Adrenal gland (tissue), 12 donors: Measurements from ENCODE around the gene HMCN2. TPM values are rescaled to one million over a fixed set of nuclear protein-coding genes. Genes with fewer than 3 reads are reported as not detected.

ENCODE experiments used
- DNase-seq, 7 donors: peaks; one replicate each; pipeline ENCODE4 v3.0.0-alpha.2; 2019 to 2020
- H3K27ac ChIP-seq, 5 donors: fragments of 200-600 bp; sonication (generic) in 4 of 5; 1 replicate in 3 of 5; 2 replicates in 2 of 5; pipeline versions ENCODE4 v1.5.1 to v1.8.0; 2016 to 2020; ENCODE audit warnings: mild to moderate bottlenecking in 1 of 5
- H3K27me3 ChIP-seq: fragments of 200-600 bp; 2 replicates; pipeline ENCODE4 v1.8.0; 2021
- H3K36me3 ChIP-seq, 2 donors: fragments of 200-600 bp; replicated peaks in 1 of 2; 1 replicate in 1 of 2; 2 replicates in 1 of 2; pipeline versions ENCODE4 v1.5.1 to v1.8.0; 2018 to 2022
- H3K4me1 ChIP-seq, 2 donors: fragments of 200-600 bp; replicated peaks in 1 of 2; 1 replicate in 1 of 2; 2 replicates in 1 of 2; pipeline versions ENCODE4 v1.5.1 to v1.8.0; 2018 to 2021
- H3K4me3 ChIP-seq, 4 donors: fragments of 200-600 bp; sonication (generic) in 3 of 4; one replicate each; pipeline ENCODE4 v1.5.1; 2016 to 2018
- H3K9me3 ChIP-seq, 3 donors: fragments of 200-600 bp; sonication (generic) in 1 of 3; replicated peaks in 1 of 3; 1 replicate in 2 of 3; 2 replicates in 1 of 3; pipeline versions ENCODE4 v1.5.1 to v1.8.0; 2016 to 2021
- POLR2A ChIP-seq, 2 donors: fragments of 450-650 bp; IDR thresholded peaks; one replicate each; pipeline ENCODE4 v1.6.1; 2017; ENCODE audit warnings: antibody characterized with exemption in 2 of 2, mild to moderate bottlenecking in 2 of 2, moderate library complexity in 1 of 2
- WGBS, 4 donors: extraction: QIAGEN DNeasy Blood & Tissue Kit in 2 of 4; methylation state at CpG; one replicate each; pipeline versions ENCODE4 v1.1.5 to v1.1.7; 2013 to 2017; 5-methylcytosine and 5-hydroxymethylcytosine counted together
- intact Hi-C, 2 donors: fragments of 100-400 bp; cut with DNase I; formaldehyde crosslinking; loops; one replicate each; pipeline versions ENCODE4 v1.14.1 to v1.15.0; 2022 to 2023
- polyA plus RNA-seq, 3 donors: library from polyadenylated mRNA; stranded (reverse); fragments of 200-250 nt in 2 of 3; fragments of 350-450 nt in 1 of 3; fragmentation: Illumina TruSeq in 1 of 3; extraction: RNeasy Lipid Tissue Mini Kit (QIAGEN cat#74804) in 1 of 3; gene quantifications; one replicate each; pipeline ENCODE4 v1.2.3, GENCODE V29; 2013 to 2014
- total RNA-seq, 9 donors: library from RNA; depleted of rRNA in 4 of 9; stranded (reverse); fragments of >200 nt in 4 of 9; fragments of 120-200 nt in 1 of 9; fragmentation: NEBNext Ultra II Directional in 1 of 9; extraction: Animal tissue kit (Norgen Biotek cat#: 25700) in 1 of 9; gene quantifications; one replicate each; pipeline versions ENCODE4 v1.1.0 to v1.2.4, GENCODE V29; 2013 to 2023
- TF ChIP-seq, protein P1 (sequence below), 6 experiments: fragments of 450-650 bp in 4 of 6; fragments of 200-600 bp in 2 of 6; sonication (generic) in 1 of 6; IDR thresholded peaks; 1 replicate in 5 of 6; 2 replicates in 1 of 6; pipeline versions ENCODE4 v1.5.1 to v1.8.0; 2016 to 2021; ENCODE audit warnings: antibody characterized with exemption in 6 of 6, mild to moderate bottlenecking in 2 of 6, moderate library complexity in 1 of 6
- donor health status: healthy with polysubstance abuse.
- donor health status: Bipolar disorder and iron deficiency.
- donor health status: DM: yes; HTN: yes; CAD: no.
- donor health status: DM: no; HTN: no; CAD: no.
- donor health status: DM: no; HTN: no; CAD: no.
- donor health status: DM: yes; HTN: yes; CAD: no.

The HMCN2 gene
- total and polyA plus RNA-seq, 12 donors: 0.05 to 25.8 (median 0.42) TPM; not detected in 1

DNA sequence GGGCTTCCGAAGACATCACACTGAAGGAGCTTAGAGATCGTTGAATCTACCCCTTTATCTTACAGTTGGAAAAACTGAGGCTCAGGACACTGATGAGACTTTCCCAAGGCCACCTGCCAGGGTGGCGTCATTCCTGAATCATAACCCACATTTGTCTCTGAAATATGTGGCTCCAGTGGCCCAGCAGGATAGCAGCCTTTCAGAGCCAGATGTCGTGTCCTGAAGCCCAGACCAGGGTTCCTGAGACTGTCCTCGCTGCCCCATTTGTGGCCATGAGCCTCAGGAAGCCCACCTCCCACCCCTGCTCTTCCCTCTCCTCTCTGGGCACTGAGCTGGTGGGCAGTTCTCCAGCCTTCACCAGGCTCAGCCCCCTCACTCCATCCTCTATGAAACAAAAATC is 2.4 kb downstream of the HMCN2 start:
- Histone ChIP-seq H3K4me1 (peaks cover 8 to 13% of the 10 kb centered on the region in 2 donors), H3K27me3 (peaks cover 34% of the 10 kb centered on the region), H3K36me3 (no peaks in the 10 kb centered on the region), H3K4me3 (no peak overlapping the region), H3K9me3 (no peaks in the 10 kb centered on the region), H3K27ac (no peak overlapping the region)
- WGBS, 4 donors: 68 to 72% (median 70%) methylated on average over 4 to 5 of the region's 5 CpGs
- DNase-seq: peak in 2 of 7 donors; percentile 27 to 34
- intact Hi-C loops: no loop called here
- TF ChIP-seq POLR2A (IDR thresholded peaks at IDR 0.05): no peak
- TF ChIP-seq, protein P1, sequence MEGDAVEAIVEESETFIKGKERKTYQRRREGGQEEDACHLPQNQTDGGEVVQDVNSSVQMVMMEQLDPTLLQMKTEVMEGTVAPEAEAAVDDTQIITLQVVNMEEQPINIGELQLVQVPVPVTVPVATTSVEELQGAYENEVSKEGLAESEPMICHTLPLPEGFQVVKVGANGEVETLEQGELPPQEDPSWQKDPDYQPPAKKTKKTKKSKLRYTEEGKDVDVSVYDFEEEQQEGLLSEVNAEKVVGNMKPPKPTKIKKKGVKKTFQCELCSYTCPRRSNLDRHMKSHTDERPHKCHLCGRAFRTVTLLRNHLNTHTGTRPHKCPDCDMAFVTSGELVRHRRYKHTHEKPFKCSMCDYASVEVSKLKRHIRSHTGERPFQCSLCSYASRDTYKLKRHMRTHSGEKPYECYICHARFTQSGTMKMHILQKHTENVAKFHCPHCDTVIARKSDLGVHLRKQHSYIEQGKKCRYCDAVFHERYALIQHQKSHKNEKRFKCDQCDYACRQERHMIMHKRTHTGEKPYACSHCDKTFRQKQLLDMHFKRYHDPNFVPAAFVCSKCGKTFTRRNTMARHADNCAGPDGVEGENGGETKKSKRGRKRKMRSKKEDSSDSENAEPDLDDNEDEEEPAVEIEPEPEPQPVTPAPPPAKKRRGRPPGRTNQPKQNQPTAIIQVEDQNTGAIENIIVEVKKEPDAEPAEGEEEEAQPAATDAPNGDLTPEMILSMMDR (IDR thresholded peaks at IDR 0.05): no peak

DNA sequence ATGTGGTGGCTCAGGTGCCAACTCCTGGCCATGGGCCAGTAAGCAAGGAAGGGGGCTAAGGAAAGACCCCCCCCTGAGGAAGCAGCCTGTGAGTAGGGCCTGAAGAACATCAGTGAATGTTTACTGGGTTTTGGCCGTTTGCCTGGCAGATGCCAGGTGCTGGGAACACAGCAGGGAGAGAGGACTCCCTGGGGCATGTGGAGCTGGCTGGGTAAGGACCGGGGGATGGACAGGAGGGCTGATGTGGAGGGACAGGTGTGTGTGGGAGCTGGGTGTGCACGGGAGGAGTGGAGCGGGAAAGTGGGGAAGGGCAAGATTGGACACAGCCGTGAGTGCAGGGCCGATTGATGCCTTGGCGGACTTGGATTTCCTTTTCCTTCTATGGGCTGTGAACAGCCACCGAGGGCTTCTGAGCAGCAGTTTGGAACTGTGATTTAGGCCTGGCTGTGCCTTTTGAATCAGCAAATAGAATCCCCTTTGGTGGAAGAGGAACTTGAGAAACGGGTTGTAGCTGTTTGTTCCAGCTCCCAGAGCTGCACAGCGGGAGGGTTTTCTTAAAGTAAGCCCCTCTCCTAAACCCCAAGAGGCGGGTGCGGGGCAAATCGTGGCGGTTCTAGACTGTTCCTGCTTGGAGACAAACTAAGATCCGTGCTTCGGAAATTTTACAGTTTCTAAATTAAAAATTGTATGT is 3.1 kb downstream of the HMCN2 start:
- intact Hi-C loops: no loop called here
- H3K27me3 ChIP-seq: peaks cover 31% of the 10 kb centered on the region
- WGBS, 4 donors: 64 to 69% (median 66%) methylated on average over 15 to 16 of the region's 16 CpGs
- DNase-seq: peak in 1 of 7 donors; percentile 59
- H3K9me3 ChIP-seq: no peaks in the 10 kb centered on the region
- H3K27ac ChIP-seq: peak overlapping the region in 1 of 5 donors; percentile 8
- H3K4me3 ChIP-seq: no peak overlapping the region
- peaks cover 8 to 13% of the 10 kb centered on the region in 2 donors for H3K4me1 ChIP-seq
- H3K36me3 ChIP-seq: no peaks in the 10 kb centered on the region
- no peak for TF ChIP-seq POLR2A (IDR thresholded peaks at IDR 0.05)
- TF ChIP-seq, protein P1 (IDR thresholded peaks at IDR 0.05): no peak

DNA sequence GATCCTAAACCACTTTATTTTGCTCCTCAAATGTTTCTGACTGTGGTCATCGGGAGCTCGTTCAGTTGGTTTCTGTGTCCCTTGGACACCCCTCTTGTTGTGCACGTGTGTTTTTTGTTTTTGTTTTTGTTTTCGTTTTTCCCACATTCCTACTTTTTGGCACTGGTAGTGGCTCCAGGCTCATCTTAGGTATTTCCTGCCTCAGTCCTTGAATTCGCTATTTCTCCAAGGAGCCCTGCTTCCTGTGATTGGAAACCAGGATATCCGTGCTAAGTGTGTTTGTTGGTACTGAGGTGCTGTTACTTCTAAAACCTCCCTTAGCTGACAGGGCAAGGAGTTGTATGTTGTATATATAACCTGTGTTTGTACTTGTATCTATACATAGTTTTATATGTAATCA is 5.9 kb downstream of the HMCN2 start:
- 53 to 68% (median 65%) methylated on average over 6 of the region's 6 CpGs for WGBS, 4 donors
- H3K4me1 ChIP-seq: peaks cover 0 to 4% of the 10 kb centered on the region in 2 donors
- DNase-seq: peak in 1 of 7 donors; percentile 40
- no peaks in the 10 kb centered on the region for H3K9me3 ChIP-seq
- peaks cover 6% of the 10 kb centered on the region for H3K27me3 ChIP-seq
- intact Hi-C loops: no loop called here
- TF ChIP-seq POLR2A (IDR thresholded peaks at IDR 0.05): no peak
- TF ChIP-seq, protein P1 (IDR thresholded peaks at IDR 0.05): no peak
- no peaks in the 10 kb centered on the region for H3K36me3 ChIP-seq
- H3K4me3 ChIP-seq: no peak overlapping the region
- H3K27ac ChIP-seq: no peak overlapping the region

DNA sequence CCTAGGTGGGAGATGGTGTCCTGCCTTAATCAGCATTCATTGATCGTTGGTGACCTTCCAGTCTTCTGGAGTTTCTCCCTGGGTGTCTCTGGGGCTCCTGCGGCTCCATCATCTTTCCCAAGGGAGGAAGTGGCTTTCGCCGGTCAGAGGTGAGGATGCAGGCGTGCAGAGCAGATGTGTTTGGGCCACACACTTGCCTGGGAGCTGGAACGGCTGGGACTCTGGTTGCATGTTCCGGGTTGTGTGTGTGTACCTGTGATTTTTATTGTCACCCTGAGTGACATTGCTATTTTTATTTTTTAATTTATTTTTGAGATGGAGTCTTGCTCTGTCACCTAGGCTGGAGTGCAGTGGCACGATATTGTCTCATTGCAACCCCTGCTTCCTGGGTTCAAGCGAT is 9.6 kb downstream of the HMCN2 start:
- no peaks in the 10 kb centered on the region for H3K4me1 ChIP-seq
- H3K27me3 ChIP-seq: no peaks in the 10 kb centered on the region
- H3K27ac ChIP-seq: no peak overlapping the region
- no peaks in the 10 kb centered on the region for H3K9me3 ChIP-seq
- no peak overlapping the region for H3K4me3 ChIP-seq
- TF ChIP-seq, protein P1 (IDR thresholded peaks at IDR 0.05): no peak
- no peak for TF ChIP-seq POLR2A (IDR thresholded peaks at IDR 0.05)
- H3K36me3 ChIP-seq: no peaks in the 10 kb centered on the region
- 77 to 86% (median 84%) methylated on average over 9 of the region's 9 CpGs for WGBS, 4 donors
- DNase-seq: no peak
- intact Hi-C loops: no loop called here
